Measurements from ENCODE around the gene EIF2S2. TPM values are rescaled to one million over a fixed set of nuclear protein-coding genes. Genes with fewer than 3 reads are reported as not detected.

EIF2S2 gene
- total and polyA plus RNA-seq, 2 experiments from 2014 or later = 109 to 138 TPM

DNA sequence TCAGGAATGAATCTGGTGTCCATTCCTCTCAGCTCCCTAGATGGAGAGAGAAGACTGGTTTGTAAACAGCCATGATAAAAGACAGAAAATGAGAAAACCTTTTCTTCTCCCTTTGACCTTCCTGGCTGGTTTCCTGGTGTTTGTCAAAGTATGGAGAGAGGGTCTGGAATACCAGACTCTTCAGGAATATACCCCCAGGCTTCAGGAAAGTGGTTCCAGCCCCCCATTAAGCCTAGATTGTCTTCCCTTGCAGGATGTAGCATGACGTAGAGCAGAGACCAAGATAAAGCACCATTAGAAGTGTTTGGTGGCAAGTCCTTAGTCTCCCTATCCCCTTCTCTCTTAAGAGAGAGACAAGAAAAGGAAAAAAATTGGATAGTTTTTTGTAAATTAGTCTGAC is 51.1 kb downstream of the EIF2S2 start:
- TF ChIP-seq EZH2 (IDR thresholded peaks at IDR 0.05; ENCODE audit: insufficient read depth, poor library complexity, severe bottlenecking) (no peak), EZH2phosphoT487 (IDR thresholded peaks at IDR 0.05; ENCODE audit: insufficient read depth, low read depth) (no peak)
- H3K9me2 ChIP-seq (ENCODE audit: insufficient read depth) = no peaks in the 10 kb centered on the region
- no peaks in the 10 kb centered on the region for H3K36me3 ChIP-seq (ENCODE audit: low read depth)
- in situ Hi-C loops (cut with MboI) = no loop called here
- H3F3A ChIP-seq (ENCODE audit: insufficient read depth) = peaks cover 52% of the 10 kb centered on the region
- no peak overlapping the region for H3K4me3 ChIP-seq
- H3K9ac ChIP-seq = no peak overlapping the region
- no peak overlapping the region for H3K4me2 ChIP-seq (ENCODE audit: unreplicated experiment)
- H2AFZ ChIP-seq = no peak overlapping the region
- H3K9me3 ChIP-seq (ENCODE audit: low read depth) = no peaks in the 10 kb centered on the region
- H4K20me1 ChIP-seq (ENCODE audit: insufficient read depth) = peaks cover 14% of the 10 kb centered on the region
- H3K27me3 ChIP-seq (replicated peaks; ENCODE audit: insufficient read depth) = no peaks in the 10 kb centered on the region
- peaks cover 83% of the 10 kb centered on the region for H3K79me2 ChIP-seq (ENCODE audit: insufficient read depth)
- WGBS, 2 experiments (ENCODE audit: low coverage in 1 of 2, low lambda C conversion rate in 2 of 2, missing lambda C conversion rate in 2 of 2) = 100% methylated on average over 1 of the region's 1 CpG
- no peak overlapping the region for H3K27ac ChIP-seq
- DNase-seq = no peak
- H3K4me1 ChIP-seq (ENCODE audit: insufficient read depth) = peaks cover 45% of the 10 kb centered on the region

DNA sequence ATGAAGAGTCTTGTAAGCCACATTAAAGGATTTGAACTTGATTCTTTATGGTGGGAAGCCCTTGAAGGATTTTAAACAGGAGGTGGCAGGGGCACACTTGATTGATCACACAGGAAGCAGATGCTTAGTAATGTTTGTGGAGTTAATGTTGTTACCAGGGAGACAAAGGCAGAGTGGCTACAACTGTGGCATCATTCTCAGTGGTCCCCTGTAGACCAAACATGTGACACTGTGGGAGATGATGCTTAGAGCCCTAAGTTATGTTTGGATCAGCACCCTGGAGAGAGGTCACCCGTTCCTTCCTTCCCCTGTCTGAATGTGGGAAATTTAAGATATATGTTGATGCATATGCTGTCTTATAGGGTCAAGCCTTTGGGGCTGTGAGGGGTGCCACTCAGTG is 53.2 kb downstream of the EIF2S2 start:
- Histone ChIP-seq H3K4me3 (no peak overlapping the region), H3F3A (ENCODE audit: insufficient read depth) (peaks cover 32% of the 10 kb centered on the region), H3K4me1 (ENCODE audit: insufficient read depth) (peaks cover 28% of the 10 kb centered on the region), H3K9me3 (ENCODE audit: low read depth) (no peaks in the 10 kb centered on the region), H3K4me2 (ENCODE audit: unreplicated experiment) (no peak overlapping the region), H3K79me2 (ENCODE audit: insufficient read depth) (peaks cover 85% of the 10 kb centered on the region), H4K20me1 (ENCODE audit: insufficient read depth) (peaks cover 10% of the 10 kb centered on the region; the same call in 1 of the 2 replicates), H3K27me3 (replicated peaks; ENCODE audit: insufficient read depth) (no peaks in the 10 kb centered on the region), H3K9ac (no peak overlapping the region), H3K36me3 (ENCODE audit: low read depth) (no peaks in the 10 kb centered on the region), H3K9me2 (ENCODE audit: insufficient read depth) (no peaks in the 10 kb centered on the region), H3K27ac (no peak overlapping the region), H2AFZ (no peak overlapping the region)
- TF ChIP-seq EZH2 (IDR thresholded peaks at IDR 0.05; ENCODE audit: insufficient read depth, poor library complexity, severe bottlenecking) (no peak), EZH2phosphoT487 (IDR thresholded peaks at IDR 0.05; ENCODE audit: insufficient read depth, low read depth) (no peak)
- DNase-seq = peak; percentile 30
- in situ Hi-C loops (cut with MboI) = no loop called here
- 52 to 64% methylated on average over 1 of the region's 1 CpG for WGBS, 2 experiments (ENCODE audit: low coverage in 1 of 2, low lambda C conversion rate in 2 of 2, missing lambda C conversion rate in 2 of 2)

DNA sequence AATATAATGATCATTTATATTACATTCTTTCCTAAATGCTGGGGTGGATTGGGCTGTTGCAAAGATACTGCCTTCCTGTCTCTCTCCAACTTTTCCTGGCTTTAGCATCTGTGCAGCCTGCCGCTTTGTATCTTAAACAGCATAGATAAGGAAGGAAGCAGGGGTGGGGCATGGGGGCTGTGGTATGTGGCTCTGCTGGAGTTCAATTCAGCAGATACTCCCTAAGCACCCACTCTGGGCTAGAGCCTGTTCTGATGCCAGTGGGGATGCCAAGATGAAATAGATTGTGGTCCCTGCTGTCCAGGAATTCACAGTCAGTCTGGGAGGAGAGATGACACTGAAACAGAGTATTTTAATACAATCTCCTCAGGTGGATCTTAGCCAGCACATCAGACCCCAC is 56.8 kb downstream of the EIF2S2 start:
- H3K4me1 ChIP-seq (ENCODE audit: insufficient read depth) = no peaks in the 10 kb centered on the region
- H3K9ac ChIP-seq = no peak overlapping the region
- peaks cover 99% of the 10 kb centered on the region for H3K79me2 ChIP-seq (ENCODE audit: insufficient read depth)
- in situ Hi-C loops (cut with MboI) = no loop called here
- H3K4me3 ChIP-seq = no peak overlapping the region
- H3K9me3 ChIP-seq (ENCODE audit: low read depth) = no peaks in the 10 kb centered on the region
- TF ChIP-seq EZH2 (IDR thresholded peaks at IDR 0.05; ENCODE audit: insufficient read depth, poor library complexity, severe bottlenecking) = no peak
- no peak for TF ChIP-seq EZH2phosphoT487 (IDR thresholded peaks at IDR 0.05; ENCODE audit: insufficient read depth, low read depth)
- WGBS, 2 experiments (ENCODE audit: low coverage in 1 of 2, low lambda C conversion rate in 2 of 2, missing lambda C conversion rate in 2 of 2) = 92 to 100% methylated on average over 1 of the region's 1 CpG
- no peaks in the 10 kb centered on the region for H3K27me3 ChIP-seq (replicated peaks; ENCODE audit: insufficient read depth)
- no peaks in the 10 kb centered on the region for H3K9me2 ChIP-seq (ENCODE audit: insufficient read depth)
- H3K36me3 ChIP-seq (ENCODE audit: low read depth) = no peaks in the 10 kb centered on the region
- H3F3A ChIP-seq (ENCODE audit: insufficient read depth) = no peaks in the 10 kb centered on the region
- H2AFZ ChIP-seq = no peak overlapping the region
- peaks cover 10% of the 10 kb centered on the region; the same call in 1 of the 2 replicates for H4K20me1 ChIP-seq (ENCODE audit: insufficient read depth)
- no peak overlapping the region for H3K27ac ChIP-seq
- DNase-seq = no peak
- no peak overlapping the region for H3K4me2 ChIP-seq (ENCODE audit: unreplicated experiment)

DNA sequence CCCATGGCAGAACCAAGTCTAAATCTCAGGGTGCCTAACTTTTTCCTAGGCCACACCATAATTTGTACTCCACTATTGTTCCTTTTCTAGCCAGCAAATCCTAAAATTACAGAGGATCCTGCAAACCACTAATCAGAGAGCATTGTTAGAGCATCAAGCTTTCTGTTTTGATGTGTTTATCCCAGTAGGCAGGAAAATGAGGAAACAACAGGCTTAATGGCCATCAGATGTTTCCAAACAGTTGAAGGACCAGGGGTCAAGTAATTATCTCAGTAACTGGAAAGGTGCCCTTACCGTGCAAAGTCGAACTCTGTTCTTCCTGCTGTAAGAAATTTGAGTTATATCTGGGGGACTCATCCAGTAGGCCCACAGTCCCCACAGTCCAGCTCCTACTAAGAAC is 59.6 kb downstream of the EIF2S2 start:
- 12 to 15% methylated on average over 2 of the region's 2 CpGs for WGBS, 2 experiments (ENCODE audit: low coverage in 1 of 2, low lambda C conversion rate in 2 of 2, missing lambda C conversion rate in 2 of 2)
- Histone ChIP-seq H2AFZ (no peak overlapping the region), H3K4me2 (ENCODE audit: unreplicated experiment) (no peak overlapping the region), H3F3A (ENCODE audit: insufficient read depth) (no peaks in the 10 kb centered on the region), H3K79me2 (ENCODE audit: insufficient read depth) (peaks cover 99% of the 10 kb centered on the region), H4K20me1 (ENCODE audit: insufficient read depth) (peaks cover 15% of the 10 kb centered on the region; the same call in 1 of the 2 replicates), H3K4me3 (no peak overlapping the region), H3K9me2 (ENCODE audit: insufficient read depth) (no peaks in the 10 kb centered on the region), H3K27me3 (replicated peaks; ENCODE audit: insufficient read depth) (no peaks in the 10 kb centered on the region), H3K9ac (no peak overlapping the region), H3K4me1 (ENCODE audit: insufficient read depth) (no peaks in the 10 kb centered on the region), H3K27ac (no peak overlapping the region), H3K9me3 (ENCODE audit: low read depth) (no peaks in the 10 kb centered on the region), H3K36me3 (ENCODE audit: low read depth) (no peaks in the 10 kb centered on the region)
- TF ChIP-seq EZH2phosphoT487 (IDR thresholded peaks at IDR 0.05; ENCODE audit: insufficient read depth, low read depth) = no peak
- no peak for TF ChIP-seq EZH2 (IDR thresholded peaks at IDR 0.05; ENCODE audit: insufficient read depth, poor library complexity, severe bottlenecking)
- in situ Hi-C loops (cut with MboI) = no loop called here
- DNase-seq = no peak

Data from GM23248 (cell line).